ENCODE results near the gene TAMM41. TPM values are rescaled to one million over a fixed set of nuclear protein-coding genes. Genes with fewer than 3 reads are reported as not detected.

TAMM41 gene
- total RNA-seq, 1 experiment from 2014 or later, result 16.0 TPM

GRCh38 chr3:11850003-11850402, 3.3 kb upstream of the TAMM41 start:
- H4K20me1 ChIP-seq (ENCODE audit: insufficient read depth, low read depth, low read length), result no peaks in the 10 kb centered on the region
- no peaks in the 10 kb centered on the region for H3K9me3 ChIP-seq (ENCODE audit: low read length)
- no peak overlapping the region for H3K9ac ChIP-seq (ENCODE audit: low read length)
- H3K9me2 ChIP-seq (replicated peaks; ENCODE audit: insufficient read depth, low read length), result no peaks in the 10 kb centered on the region
- H3K4me1 ChIP-seq (ENCODE audit: low read length), result peaks cover 13% of the 10 kb centered on the region
- peaks cover 16% of the 10 kb centered on the region for H3K79me2 ChIP-seq (ENCODE audit: low read length)
- DNase-seq, result peak; percentile 46
- no peak overlapping the region for H3K4me2 ChIP-seq (ENCODE audit: low read depth, low read length, poor library complexity, severe bottlenecking)
- no peak overlapping the region for H3K27ac ChIP-seq (ENCODE audit: low read length)
- H3K36me3 ChIP-seq (ENCODE audit: insufficient read depth, low read length), result no peaks in the 10 kb centered on the region
- no peaks in the 10 kb centered on the region for H3K27me3 ChIP-seq (ENCODE audit: low read length)
- H2AFZ ChIP-seq (ENCODE audit: low read length), result no peak overlapping the region
- no peak overlapping the region for H3K4me3 ChIP-seq (ENCODE audit: low read length)

- no peak overlapping the region for H3K9ac ChIP-seq (ENCODE audit: low read length)
- no peaks in the 10 kb centered on the region for H3K9me2 ChIP-seq (replicated peaks; ENCODE audit: insufficient read depth, low read length)
- peaks cover 19% of the 10 kb centered on the region for H3K4me1 ChIP-seq (ENCODE audit: low read length)
- H3K36me3 ChIP-seq (ENCODE audit: insufficient read depth, low read length), result peaks cover 22% of the 10 kb centered on the region
- peaks cover 36% of the 10 kb centered on the region for H3K79me2 ChIP-seq (ENCODE audit: low read length)
- H2AFZ ChIP-seq (ENCODE audit: low read length), result peak overlapping the region; percentile 57
- no peak overlapping the region for H3K27ac ChIP-seq (ENCODE audit: low read length)
- H3K4me3 ChIP-seq (ENCODE audit: low read length), result no peak overlapping the region
- DNase-seq, result peak; percentile 55
- H3K27me3 ChIP-seq (ENCODE audit: low read length), result no peaks in the 10 kb centered on the region
- peak overlapping the region; percentile 91 for H3K4me2 ChIP-seq (ENCODE audit: low read depth, low read length, poor library complexity, severe bottlenecking)
- H3K9me3 ChIP-seq (ENCODE audit: low read length), result no peaks in the 10 kb centered on the region
- H4K20me1 ChIP-seq (ENCODE audit: insufficient read depth, low read depth, low read length), result no peaks in the 10 kb centered on the region
Observed at GRCh38 chr3:11847607-11848006, 922 bp upstream of the TAMM41 start.

GRCh38 chr3:11845651-11846050, 1.0 kb downstream of the TAMM41 start:
- Histone ChIP-seq H3K27me3 (ENCODE audit: low read length) (no peaks in the 10 kb centered on the region), H3K9ac (ENCODE audit: low read length) (peak overlapping the region; percentile 96), H3K27ac (ENCODE audit: low read length) (peak overlapping the region; percentile 50; the same call in 1 of the 2 replicates), H4K20me1 (ENCODE audit: insufficient read depth, low read depth, low read length) (no peaks in the 10 kb centered on the region), H3K36me3 (ENCODE audit: insufficient read depth, low read length) (peaks cover 38% of the 10 kb centered on the region), H3K9me3 (ENCODE audit: low read length) (0 out of 2 replicates have a peak, but pooled peaks cover under 1% of the 10 kb centered on the region), H3K4me1 (ENCODE audit: low read length) (peaks cover 19% of the 10 kb centered on the region), H3K9me2 (replicated peaks; ENCODE audit: insufficient read depth, low read length) (no peaks in the 10 kb centered on the region), H3K4me2 (ENCODE audit: low read depth, low read length, poor library complexity, severe bottlenecking) (peak overlapping the region; percentile 91), H3K79me2 (ENCODE audit: low read length) (peaks cover 44% of the 10 kb centered on the region), H3K4me3 (ENCODE audit: low read length) (peak overlapping the region; percentile 95), H2AFZ (ENCODE audit: low read length) (0 out of 2 replicates have a peak overlapping the region, but pooled peaks have one; percentile 31)
- peak; percentile 64 for DNase-seq

- no peak overlapping the region for H3K27ac ChIP-seq (ENCODE audit: low read length)
- peak overlapping the region; percentile 95 for H3K4me3 ChIP-seq (ENCODE audit: low read length)
- peaks cover 45% of the 10 kb centered on the region for H3K36me3 ChIP-seq (ENCODE audit: insufficient read depth, low read length)
- DNase-seq, result no peak
- peak overlapping the region; percentile 96 for H3K9ac ChIP-seq (ENCODE audit: low read length)
- H2AFZ ChIP-seq (ENCODE audit: low read length), result no peak overlapping the region
- H3K4me2 ChIP-seq (ENCODE audit: low read depth, low read length, poor library complexity, severe bottlenecking), result peak overlapping the region; percentile 91
- peaks cover 19% of the 10 kb centered on the region for H3K4me1 ChIP-seq (ENCODE audit: low read length)
- no peaks in the 10 kb centered on the region for H3K9me2 ChIP-seq (replicated peaks; ENCODE audit: insufficient read depth, low read length)
- no peaks in the 10 kb centered on the region for H4K20me1 ChIP-seq (ENCODE audit: insufficient read depth, low read depth, low read length)
- peaks cover 44% of the 10 kb centered on the region for H3K79me2 ChIP-seq (ENCODE audit: low read length)
- no peaks in the 10 kb centered on the region for H3K27me3 ChIP-seq (ENCODE audit: low read length)
- H3K9me3 ChIP-seq (ENCODE audit: low read length), result 0 out of 2 replicates have a peak, but pooled peaks cover 4% of the 10 kb centered on the region
Observed at GRCh38 chr3:11844891-11845290, 1.8 kb downstream of the TAMM41 start.

GRCh38 chr3:11835028-11835639, 11.6 kb downstream of the TAMM41 start:
- Histone ChIP-seq H4K20me1 (ENCODE audit: insufficient read depth, low read depth, low read length) (no peaks in the 10 kb centered on the region), H3K27ac (ENCODE audit: low read length) (no peak overlapping the region), H3K4me2 (ENCODE audit: low read depth, low read length, poor library complexity, severe bottlenecking) (no peak overlapping the region), H2AFZ (ENCODE audit: low read length) (no peak overlapping the region), H3K4me3 (ENCODE audit: low read length) (no peak overlapping the region), H3K27me3 (ENCODE audit: low read length) (no peaks in the 10 kb centered on the region), H3K4me1 (ENCODE audit: low read length) (no peaks in the 10 kb centered on the region), H3K36me3 (ENCODE audit: insufficient read depth, low read length) (peaks cover 47% of the 10 kb centered on the region), H3K9me3 (ENCODE audit: low read length) (no peaks in the 10 kb centered on the region), H3K79me2 (ENCODE audit: low read length) (peaks cover 5% of the 10 kb centered on the region; the same call in 1 of the 2 replicates), H3K9me2 (replicated peaks; ENCODE audit: insufficient read depth, low read length) (no peaks in the 10 kb centered on the region), H3K9ac (ENCODE audit: low read length) (no peak overlapping the region)
- peak; percentile 66 for DNase-seq

- H3K79me2 ChIP-seq (ENCODE audit: low read length), result 0 out of 2 replicates have a peak, but pooled peaks cover 5% of the 10 kb centered on the region
- H3K27me3 ChIP-seq (ENCODE audit: low read length), result no peaks in the 10 kb centered on the region
- H3K9me3 ChIP-seq (ENCODE audit: low read length), result no peaks in the 10 kb centered on the region
- no peak overlapping the region for H3K9ac ChIP-seq (ENCODE audit: low read length)
- H3K9me2 ChIP-seq (replicated peaks; ENCODE audit: insufficient read depth, low read length), result no peaks in the 10 kb centered on the region
- H3K27ac ChIP-seq (ENCODE audit: low read length), result no peak overlapping the region
- peaks cover 49% of the 10 kb centered on the region for H3K36me3 ChIP-seq (ENCODE audit: insufficient read depth, low read length)
- no peak overlapping the region for H3K4me3 ChIP-seq (ENCODE audit: low read length)
- no peak overlapping the region for H3K4me2 ChIP-seq (ENCODE audit: low read depth, low read length, poor library complexity, severe bottlenecking)
- H3K4me1 ChIP-seq (ENCODE audit: low read length), result no peaks in the 10 kb centered on the region
- H2AFZ ChIP-seq (ENCODE audit: low read length), result no peak overlapping the region
- DNase-seq, result no peak
- H4K20me1 ChIP-seq (ENCODE audit: insufficient read depth, low read depth, low read length), result no peaks in the 10 kb centered on the region
Observed at GRCh38 chr3:11832981-11833905, 13.4 kb downstream of the TAMM41 start.

- H4K20me1 ChIP-seq (ENCODE audit: insufficient read depth, low read depth, low read length), result no peaks in the 10 kb centered on the region
- peaks cover 68% of the 10 kb centered on the region for H3K36me3 ChIP-seq (ENCODE audit: insufficient read depth, low read length)
- no peaks in the 10 kb centered on the region for H3K9me3 ChIP-seq (ENCODE audit: low read length)
- DNase-seq, result no peak
- H3K27ac ChIP-seq (ENCODE audit: low read length), result no peak overlapping the region
- no peaks in the 10 kb centered on the region for H3K4me1 ChIP-seq (ENCODE audit: low read length)
- H3K27me3 ChIP-seq (ENCODE audit: low read length), result no peaks in the 10 kb centered on the region
- 0 out of 2 replicates have a peak, but pooled peaks cover 5% of the 10 kb centered on the region for H3K79me2 ChIP-seq (ENCODE audit: low read length)
- no peak overlapping the region for H3K9ac ChIP-seq (ENCODE audit: low read length)
- H3K9me2 ChIP-seq (replicated peaks; ENCODE audit: insufficient read depth, low read length), result no peaks in the 10 kb centered on the region
- H3K4me3 ChIP-seq (ENCODE audit: low read length), result no peak overlapping the region
- H3K4me2 ChIP-seq (ENCODE audit: low read depth, low read length, poor library complexity, severe bottlenecking), result no peak overlapping the region
- no peak overlapping the region for H2AFZ ChIP-seq (ENCODE audit: low read length)
Observed at GRCh38 chr3:11829416-11829815, 17.3 kb downstream of the TAMM41 start.

- no peaks in the 10 kb centered on the region for H3K9me2 ChIP-seq (replicated peaks; ENCODE audit: insufficient read depth, low read length)
- H3K4me3 ChIP-seq (ENCODE audit: low read length), result no peak overlapping the region
- no peaks in the 10 kb centered on the region for H4K20me1 ChIP-seq (ENCODE audit: insufficient read depth, low read depth, low read length)
- no peak overlapping the region for H2AFZ ChIP-seq (ENCODE audit: low read length)
- no peak overlapping the region for H3K9ac ChIP-seq (ENCODE audit: low read length)
- H3K27ac ChIP-seq (ENCODE audit: low read length), result no peak overlapping the region
- H3K4me2 ChIP-seq (ENCODE audit: low read depth, low read length, poor library complexity, severe bottlenecking), result no peak overlapping the region
- H3K27me3 ChIP-seq (ENCODE audit: low read length), result no peaks in the 10 kb centered on the region
- H3K9me3 ChIP-seq (ENCODE audit: low read length), result no peaks in the 10 kb centered on the region
- DNase-seq, result no peak
- H3K4me1 ChIP-seq (ENCODE audit: low read length), result no peaks in the 10 kb centered on the region
- H3K79me2 ChIP-seq (ENCODE audit: low read length), result no peaks in the 10 kb centered on the region
- H3K36me3 ChIP-seq (ENCODE audit: insufficient read depth, low read length), result peaks cover 57% of the 10 kb centered on the region
Observed at GRCh38 chr3:11826628-11827265, 19.9 kb downstream of the TAMM41 start.
